GM21423 (cell line): Measurements from ENCODE around the gene WDR20.

Experiments used
- ATAC-seq: cut with Tn5 transposase; IDR thresholded peaks from one replicate; pipeline ENCODE4 v1.9.1; 2021; ENCODE audit warnings: mild to moderate bottlenecking, moderate library complexity; ENCODE audit not compliant: unreplicated experiment

The WDR20 gene

DNA sequence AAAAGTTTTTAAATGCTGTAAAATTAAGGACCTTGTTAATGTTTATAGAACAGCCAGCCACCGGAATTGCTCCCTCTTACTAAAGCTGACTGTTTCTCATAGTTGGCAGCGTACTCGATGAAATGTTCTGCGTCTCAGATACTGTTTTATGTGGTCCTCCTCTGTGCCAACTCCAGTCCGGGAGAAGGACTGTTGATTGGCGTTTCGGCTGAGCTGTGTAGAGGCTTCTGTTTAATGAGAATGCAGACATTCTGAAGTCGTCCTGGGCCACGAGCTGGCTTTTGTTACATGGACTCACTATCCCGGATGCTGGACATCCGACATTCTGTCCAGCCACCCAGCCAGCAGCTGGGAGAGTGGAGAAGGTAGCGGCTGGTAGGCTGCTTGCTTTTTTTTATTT lies 75.4 kb downstream of the WDR20 start:
- ATAC-seq = no peak

- no peak for ATAC-seq
Measured at GRCh38 chr14:102215576-102216250, 76.0 kb downstream of the WDR20 start.

DNA sequence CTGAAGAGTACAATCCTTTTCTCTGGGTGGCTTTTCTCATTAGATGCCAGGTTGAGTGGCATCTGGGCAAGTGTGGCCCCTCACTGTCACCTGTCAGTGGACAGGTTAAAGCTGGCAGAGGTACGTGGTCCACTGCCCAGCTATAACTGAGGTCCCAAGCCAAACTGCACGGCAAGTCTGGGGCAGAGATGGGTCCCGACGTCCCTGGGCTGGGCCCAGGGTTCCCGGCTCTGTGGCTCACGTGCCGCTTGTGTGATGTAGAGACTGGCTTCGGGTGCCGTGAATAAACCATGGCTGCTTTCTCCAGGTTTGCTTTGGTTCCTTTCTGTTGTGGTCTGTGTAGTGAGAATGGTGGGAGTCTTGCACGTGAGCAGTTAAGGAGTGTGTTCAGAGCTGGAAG lies 77.7 kb downstream of the WDR20 start:
- ATAC-seq = no peak

- ATAC-seq = no peak
Measured at GRCh38 chr14:102217987-102218421, 78.3 kb downstream of the WDR20 start.

GRCh38 chr14:102218688-102219087 lies 79.0 kb downstream of the WDR20 start:
- ATAC-seq = no peak

GRCh38 chr14:102219316-102219715 lies 79.6 kb downstream of the WDR20 start:
- ATAC-seq = no peak

GRCh38 chr14:102220031-102220430 lies 80.3 kb downstream of the WDR20 start:
- ATAC-seq = peak; percentile 93

DNA sequence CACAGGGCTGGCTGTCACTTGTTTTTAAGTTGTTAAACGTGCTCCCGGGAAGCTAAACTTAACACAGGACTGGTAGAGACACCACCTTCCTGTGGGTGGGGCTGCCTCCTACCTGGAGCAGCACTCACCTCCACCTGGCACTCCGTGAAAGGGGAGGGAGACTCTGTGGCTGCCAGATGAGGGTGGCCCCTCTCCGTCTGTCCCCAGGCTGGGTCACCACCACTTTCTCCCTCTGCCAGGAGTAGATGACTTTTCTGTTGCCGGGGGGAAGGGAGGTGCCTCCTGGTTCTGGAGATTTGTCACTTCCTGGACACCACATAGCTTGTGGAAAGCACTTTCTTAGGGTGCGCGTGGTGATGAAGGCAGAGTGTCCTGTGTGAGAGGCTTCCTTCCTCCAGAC lies 81.3 kb downstream of the WDR20 start:
- ATAC-seq = no peak

DNA sequence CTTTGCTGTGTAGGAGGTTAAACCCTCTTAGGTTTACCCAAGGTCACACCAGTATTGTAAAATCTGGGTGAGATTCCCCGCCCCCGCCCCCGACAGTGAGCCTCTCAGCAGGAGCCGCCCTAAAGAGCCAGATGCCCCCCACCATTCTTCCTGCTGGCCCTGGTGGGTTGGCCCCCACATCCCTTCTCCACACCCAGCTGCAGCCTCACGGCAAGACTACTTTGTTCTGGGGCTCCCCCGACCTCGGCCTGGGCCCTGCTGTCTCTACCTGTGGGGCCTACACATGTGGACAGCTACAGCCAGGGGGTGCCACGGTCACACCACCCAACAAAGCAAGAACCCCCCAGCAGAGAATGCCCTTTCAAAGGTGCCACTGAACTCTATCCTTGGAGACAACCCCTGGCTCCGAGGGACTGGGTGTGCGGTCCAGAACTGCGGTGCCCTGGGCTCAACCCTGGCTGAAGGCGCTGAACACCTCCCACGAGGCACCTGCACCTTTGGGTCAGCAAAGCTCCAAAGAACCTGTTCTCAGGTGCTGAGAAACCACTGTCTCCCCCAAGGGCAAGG lies 82.4 kb downstream of the WDR20 start:
- no peak for ATAC-seq

DNA sequence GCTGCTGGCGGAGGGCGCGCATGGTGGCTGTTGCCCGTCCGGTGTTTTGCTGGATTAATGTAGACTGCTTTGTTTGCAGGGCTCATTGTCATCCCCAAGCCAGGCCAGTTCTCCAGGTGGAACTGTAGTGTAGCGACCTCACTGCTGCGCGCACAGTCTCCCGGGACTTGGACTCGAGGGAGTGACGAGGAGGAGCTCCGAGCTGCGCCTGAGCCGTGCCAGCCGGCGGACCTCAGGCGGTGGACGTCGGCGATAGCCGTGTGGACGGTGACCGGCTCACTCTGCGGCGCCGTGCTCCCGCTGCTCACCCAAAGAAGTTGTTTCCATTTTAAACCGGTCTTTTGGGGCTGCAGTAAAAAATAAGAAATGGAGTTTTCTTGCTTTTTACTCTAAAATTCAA lies 83.1 kb downstream of the WDR20 start:
- no peak for ATAC-seq

GRCh38 chr14:102223682-102224081 lies 84.0 kb downstream of the WDR20 start:
- ATAC-seq = no peak

GRCh38 chr14:102225386-102225785 lies 85.7 kb downstream of the WDR20 start:
- ATAC-seq = no peak

DNA sequence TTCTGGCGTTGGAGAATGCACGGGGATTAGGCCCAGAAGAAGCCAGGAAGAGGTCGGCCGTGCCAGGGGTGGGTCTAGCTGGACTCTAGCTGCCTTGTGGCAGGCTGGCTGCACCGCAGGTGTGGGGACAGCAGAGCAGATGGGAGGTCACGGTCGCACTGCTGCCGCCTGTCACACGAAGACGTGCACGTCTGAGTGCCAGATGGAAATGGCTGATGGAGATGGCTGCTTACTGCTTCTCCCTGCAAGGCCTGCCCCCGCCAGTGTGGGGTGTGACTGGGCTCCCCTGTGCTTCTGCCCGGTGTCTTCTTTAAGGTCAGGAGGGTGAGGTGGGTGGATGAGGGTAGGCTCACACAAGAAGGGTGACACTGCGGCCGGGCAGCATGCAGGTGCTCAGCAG lies 86.2 kb downstream of the WDR20 start:
- ATAC-seq = no peak

GRCh38 chr14:102226356-102227125 lies 86.8 kb downstream of the WDR20 start:
- no peak for ATAC-seq

DNA sequence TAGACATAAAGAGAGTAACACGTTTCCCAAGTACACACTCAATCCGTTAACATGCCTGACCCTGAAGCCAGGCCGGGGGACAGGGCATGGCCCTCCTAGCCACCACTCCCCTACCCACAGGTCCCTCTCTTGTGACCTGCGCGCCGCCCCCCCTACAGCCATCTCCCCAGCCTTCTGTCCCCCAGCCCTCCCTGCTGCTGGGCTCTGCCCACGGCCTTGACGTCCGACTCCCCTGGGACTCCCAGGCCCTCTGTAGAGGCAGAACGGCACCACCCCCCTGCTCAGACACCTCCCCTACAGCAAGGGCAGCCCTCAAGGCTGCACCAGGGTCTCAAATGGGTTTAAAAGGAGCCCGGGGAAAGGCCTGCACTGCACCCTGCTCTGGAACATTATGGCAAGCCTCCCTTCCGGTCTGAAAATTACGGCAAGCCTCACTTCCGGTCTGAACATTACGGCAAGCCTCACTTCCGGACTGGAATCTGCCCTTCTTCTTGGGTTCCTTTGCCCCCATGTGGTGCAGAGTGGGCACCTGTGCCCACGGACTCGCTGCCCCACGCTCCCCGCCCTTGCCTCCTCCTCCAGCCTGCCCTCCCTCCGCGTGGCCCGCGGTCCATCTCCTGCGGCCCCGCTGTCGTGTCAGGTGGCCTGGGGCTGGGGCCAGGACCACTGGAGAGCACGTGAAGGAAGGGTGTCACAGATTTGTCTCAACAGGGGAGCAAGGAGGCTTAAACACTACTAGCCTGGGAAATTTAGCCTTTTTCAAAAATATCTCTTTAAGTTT lies 87.7 kb downstream of the WDR20 start:
- ATAC-seq = no peak

DNA sequence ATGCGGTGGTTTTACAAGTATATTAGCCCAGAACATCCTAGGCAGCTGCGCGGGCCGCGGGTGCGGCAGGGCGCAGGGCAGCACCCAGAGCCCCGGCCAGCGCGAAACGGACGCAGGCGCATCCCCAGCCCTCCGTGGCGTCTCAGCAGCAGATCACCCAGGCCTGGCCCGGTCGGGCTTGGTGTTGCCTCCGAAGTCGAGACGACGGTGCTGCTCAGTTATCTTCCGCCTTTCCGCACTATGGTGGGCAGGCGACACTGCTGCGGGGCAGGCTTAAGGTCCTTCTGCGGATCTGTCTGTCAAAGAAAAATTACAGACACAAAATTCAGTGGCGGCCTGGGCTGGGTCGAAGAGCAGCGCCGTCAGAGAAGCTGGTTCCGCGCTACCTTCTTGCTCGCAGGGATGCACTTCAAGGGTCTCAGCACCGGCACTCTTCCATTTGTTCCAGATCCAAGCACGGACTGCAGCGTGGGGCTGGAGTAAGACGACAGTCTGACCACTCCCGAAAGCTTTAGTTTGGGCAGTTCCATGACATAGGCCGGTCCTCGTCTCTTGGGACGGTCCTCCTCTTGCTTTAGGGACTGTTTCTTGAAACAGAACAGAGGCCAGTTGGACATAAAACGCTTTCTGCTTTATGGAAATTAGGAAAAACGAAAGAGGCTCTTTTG lies 89.5 kb downstream of the WDR20 start:
- no peak for ATAC-seq

- no peak for ATAC-seq
Measured at GRCh38 chr14:102229739-102230092, 90.0 kb downstream of the WDR20 start.

GRCh38 chr14:102230481-102231210 lies 90.9 kb downstream of the WDR20 start:
- no peak for ATAC-seq

DNA sequence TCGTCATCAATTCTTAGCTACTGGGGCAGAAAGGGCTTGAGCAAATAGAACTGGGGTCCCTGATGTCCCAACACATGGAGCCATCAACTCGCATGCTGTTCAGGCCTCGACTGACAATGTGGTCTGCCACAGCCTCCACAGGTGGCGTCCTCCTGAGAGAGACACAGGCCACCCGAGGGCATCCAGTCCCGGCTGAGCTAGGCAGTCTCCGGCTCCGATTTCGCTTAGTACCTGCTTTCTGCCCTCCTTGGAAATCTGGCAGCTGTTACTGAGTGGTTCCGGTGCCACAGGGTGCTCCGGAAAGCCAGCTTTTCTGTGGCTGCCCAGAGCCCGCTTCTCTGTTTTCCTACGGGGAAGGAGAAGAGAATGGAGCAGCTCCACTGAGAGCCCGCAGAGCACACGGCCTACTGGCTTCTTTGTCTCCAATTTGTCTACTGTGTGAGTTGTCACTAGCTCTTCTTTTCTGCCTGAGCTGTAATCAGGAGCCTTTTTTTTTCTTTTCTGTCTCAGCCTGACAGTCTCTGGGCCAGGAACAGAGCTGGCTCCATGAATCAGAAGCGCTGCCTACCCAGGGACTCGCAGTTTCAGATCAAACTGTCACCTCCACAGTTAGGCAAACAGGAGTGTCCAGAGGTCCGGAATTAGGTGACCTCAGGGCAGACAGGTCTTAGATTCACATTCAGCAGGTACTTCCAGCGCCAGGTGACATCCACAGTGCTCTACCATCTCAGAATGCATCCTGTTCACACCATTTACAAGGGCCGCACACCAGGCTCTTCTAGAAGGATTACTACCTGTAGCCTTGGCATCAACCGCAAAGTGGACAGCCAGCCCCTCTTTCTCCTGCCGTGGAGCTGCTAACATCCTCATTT lies 92.0 kb downstream of the WDR20 start:
- ATAC-seq = no peak

DNA sequence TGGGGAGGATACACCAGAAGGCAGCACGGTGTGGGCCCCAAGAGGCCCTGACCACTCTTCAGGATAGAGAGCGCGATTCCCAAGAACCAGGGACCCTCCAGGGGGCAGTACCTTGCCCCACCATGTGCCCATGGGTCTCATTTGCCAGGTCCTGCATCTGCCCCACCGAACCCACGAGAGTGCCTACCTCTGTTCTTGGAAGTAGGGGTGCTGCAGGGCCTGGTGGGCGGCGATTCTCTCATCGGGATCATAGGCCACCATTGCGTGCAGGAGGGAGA lies 92.6 kb downstream of the WDR20 start:
- no peak for ATAC-seq
